ENCODE results near the gene IGF2BP2. TPM values are rescaled to one million over a fixed set of nuclear protein-coding genes. Genes with fewer than 3 reads are reported as not detected.

Gene IGF2BP2
- total and polyA plus RNA-seq, 2 of the 8 experiments (the other 6 are each of a cell fraction or from before 2014, with no cell fraction given) = 7.4 to 121 TPM

DNA sequence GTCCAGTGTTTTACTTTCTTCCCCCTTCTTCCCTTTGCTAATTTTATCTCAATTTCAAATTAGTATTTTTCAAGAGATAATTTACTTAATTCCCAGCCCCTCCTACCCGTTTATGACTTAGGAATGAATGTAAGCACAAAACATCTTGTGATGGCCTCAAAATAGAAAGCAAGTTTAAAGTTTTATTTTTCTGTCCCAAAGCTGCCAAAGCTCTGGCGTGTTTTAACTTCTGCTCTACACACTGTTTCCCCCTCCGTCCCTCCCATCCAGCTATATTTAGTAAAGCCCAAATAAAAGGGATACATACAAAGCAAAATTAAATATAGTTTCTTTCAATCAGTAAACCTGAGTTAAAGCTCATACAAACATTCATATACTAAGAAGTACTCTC is 59.9 kb downstream of the IGF2BP2 start (continued):
- no peak for TF ChIP-seq RBBP5 (IDR thresholded peaks at IDR 0.05; ENCODE audit: borderline replicate concordance, low read depth, low read length)
- TF ChIP-seq TAF1 (IDR thresholded peaks at IDR 0.05; ENCODE audit: low read depth, low read length) = no peak

Data from H1 (cell line).